ENCODE results near the gene APBB2.

GRCh38 chr4:40931238-40931637 lies 283.1 kb downstream of the APBB2 start:
- TF ChIP-seq CTCF (IDR thresholded peaks at IDR 0.05; ENCODE audit: low read depth, low read length), result no peak
- TF ChIP-seq POLR2A (IDR thresholded peaks at IDR 0.05; ENCODE audit: extremely low read depth, insufficient read length), result no peak

Measured in NB4 (cell line).